ENCODE results near the gene RNF2. TPM values are rescaled to one million over a fixed set of nuclear protein-coding genes. Genes with fewer than 3 reads are reported as not detected.

The RNF2 gene
- total RNA-seq, 1 experiment from 2014 or later, result 29.4 TPM

- DNase-seq (ENCODE audit: low read depth), result no peak
- in situ Hi-C loops (cut with HindIII; ENCODE audit: low pct_unique_long_range_greater_than_20kb, low sequenced_read_pairs), result no loop called here
These were observed 32.0 kb downstream of the RNF2 start for GRCh38 chr1:185077374-185077773.

DNA sequence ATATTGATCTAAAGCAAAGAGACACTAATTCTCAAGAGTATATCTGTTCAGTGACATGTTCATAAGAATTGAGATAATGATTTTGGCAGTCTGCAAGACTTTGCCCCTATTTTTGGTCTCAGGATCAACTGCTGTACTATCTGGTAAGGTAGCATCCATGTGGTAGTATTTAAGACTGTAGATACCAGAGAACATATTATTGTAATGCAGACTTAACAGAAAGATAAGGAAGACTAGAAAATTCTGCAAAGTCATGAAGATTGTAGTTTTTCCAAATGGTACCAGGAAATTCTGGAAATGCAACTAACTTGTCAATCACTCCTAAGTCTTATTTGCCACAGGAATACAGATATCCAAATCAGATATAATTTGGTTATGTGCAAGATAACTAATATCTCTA is 35.1 kb downstream of the RNF2 start:
- no peak for DNase-seq (ENCODE audit: low read depth)
- in situ Hi-C loops (cut with HindIII; ENCODE audit: low pct_unique_long_range_greater_than_20kb, low sequenced_read_pairs), result no loop called here

DNA sequence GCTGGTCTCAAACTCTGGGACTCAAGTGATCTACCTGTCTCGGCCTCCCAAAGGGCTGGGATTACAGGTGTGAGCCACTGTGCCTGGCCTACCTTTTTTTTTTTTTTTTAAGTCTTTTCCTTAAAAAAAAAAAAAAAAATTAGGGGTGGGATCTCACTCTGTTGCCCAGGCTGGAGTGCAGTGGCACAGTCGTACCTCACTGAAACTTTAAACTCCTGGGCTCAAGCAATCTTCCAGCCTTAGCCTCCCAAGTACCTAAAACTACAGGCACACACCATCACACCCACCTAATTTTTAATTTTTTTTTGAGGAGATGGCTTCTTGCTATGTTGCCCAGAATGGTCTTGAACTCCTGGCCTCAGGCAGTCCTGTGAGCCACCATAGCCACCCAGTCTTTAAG is 38.5 kb downstream of the RNF2 start:
- in situ Hi-C loops (cut with HindIII; ENCODE audit: low pct_unique_long_range_greater_than_20kb, low sequenced_read_pairs), result no loop called here
- no peak for DNase-seq (ENCODE audit: low read depth)

GRCh38 chr1:185087101-185087500 is 41.7 kb downstream of the RNF2 start:
- in situ Hi-C loops (cut with HindIII; ENCODE audit: low pct_unique_long_range_greater_than_20kb, low sequenced_read_pairs), result no loop called here
- DNase-seq (ENCODE audit: low read depth), result no peak

DNA sequence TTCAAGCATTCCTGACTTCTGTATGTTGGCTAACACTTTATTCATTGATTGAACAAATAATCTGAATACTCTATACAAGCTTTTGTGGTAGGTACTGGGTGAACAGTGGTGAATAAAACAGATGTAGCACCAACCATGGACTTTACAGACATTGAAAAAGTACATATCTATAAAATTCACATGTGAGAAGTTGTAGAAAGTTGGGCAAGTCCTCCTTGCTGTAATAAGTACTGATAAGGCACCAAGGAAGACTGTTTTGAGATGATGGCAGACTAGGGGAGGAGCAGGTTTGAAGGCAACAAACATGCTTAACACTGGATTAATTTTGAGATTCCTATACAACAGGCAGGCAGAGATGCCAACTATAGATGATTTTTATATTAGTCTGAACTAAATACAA is 42.4 kb downstream of the RNF2 start:
- no peak for DNase-seq (ENCODE audit: low read depth)
- in situ Hi-C loops (cut with HindIII; ENCODE audit: low pct_unique_long_range_greater_than_20kb, low sequenced_read_pairs), result no loop called here

- no peak for DNase-seq (ENCODE audit: low read depth)
- in situ Hi-C loops (cut with HindIII; ENCODE audit: low pct_unique_long_range_greater_than_20kb, low sequenced_read_pairs), result no loop called here
These were observed 46.1 kb downstream of the RNF2 start for GRCh38 chr1:185091480-185091879.

DNA sequence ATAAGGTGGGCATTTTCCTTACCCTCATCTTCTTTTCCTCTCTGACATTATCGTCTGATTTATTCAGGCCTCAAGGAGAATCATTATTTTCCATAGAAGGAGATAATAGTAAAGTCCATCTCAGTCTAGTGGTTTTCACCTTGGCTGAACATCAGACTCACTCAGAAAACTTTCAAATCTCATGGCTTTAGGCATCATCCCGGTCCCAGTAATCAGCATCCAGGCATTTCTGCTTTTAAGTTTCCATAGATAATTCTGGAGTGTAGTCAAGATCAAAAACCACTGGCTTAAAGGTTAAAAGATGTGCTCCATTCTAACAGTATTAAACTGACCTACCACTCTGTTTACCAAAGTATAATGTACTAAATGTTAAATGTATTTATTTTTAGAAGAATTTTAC is 49.4 kb downstream of the RNF2 start:
- no peak for DNase-seq (ENCODE audit: low read depth)
- in situ Hi-C loops (cut with HindIII; ENCODE audit: low pct_unique_long_range_greater_than_20kb, low sequenced_read_pairs), result no loop called here

- no peak for DNase-seq (ENCODE audit: low read depth)
- in situ Hi-C loops (cut with HindIII; ENCODE audit: low pct_unique_long_range_greater_than_20kb, low sequenced_read_pairs), result no loop called here
These were observed 51.2 kb downstream of the RNF2 start for GRCh38 chr1:185096531-185096930.

DNA sequence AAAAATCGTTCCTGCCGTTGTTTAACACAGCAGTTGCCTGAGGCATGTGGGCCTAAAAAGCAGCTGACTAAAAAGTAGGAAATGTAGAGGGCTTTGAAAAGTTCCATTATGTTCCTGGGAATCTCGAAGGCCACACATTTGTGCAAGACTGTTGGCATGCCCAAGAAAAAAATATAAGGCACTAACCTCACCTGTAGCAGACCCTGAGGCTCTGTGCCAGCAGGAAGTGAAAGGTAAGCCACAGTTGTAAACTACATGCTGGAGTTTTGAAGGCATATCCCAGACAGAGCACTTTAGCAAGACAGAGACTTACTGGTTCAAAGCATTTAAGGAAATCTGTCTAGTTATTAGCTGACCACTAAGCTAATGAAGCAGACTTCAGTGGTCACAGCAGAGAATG is 58.7 kb downstream of the RNF2 start:
- no peak for DNase-seq (ENCODE audit: low read depth)
- in situ Hi-C loops (cut with HindIII; ENCODE audit: low pct_unique_long_range_greater_than_20kb, low sequenced_read_pairs), result no loop called here

- DNase-seq (ENCODE audit: low read depth), result no peak
- in situ Hi-C loops (cut with HindIII; ENCODE audit: low pct_unique_long_range_greater_than_20kb, low sequenced_read_pairs), result no loop called here
These were observed 59.8 kb downstream of the RNF2 start for GRCh38 chr1:185105121-185105520.

DNA sequence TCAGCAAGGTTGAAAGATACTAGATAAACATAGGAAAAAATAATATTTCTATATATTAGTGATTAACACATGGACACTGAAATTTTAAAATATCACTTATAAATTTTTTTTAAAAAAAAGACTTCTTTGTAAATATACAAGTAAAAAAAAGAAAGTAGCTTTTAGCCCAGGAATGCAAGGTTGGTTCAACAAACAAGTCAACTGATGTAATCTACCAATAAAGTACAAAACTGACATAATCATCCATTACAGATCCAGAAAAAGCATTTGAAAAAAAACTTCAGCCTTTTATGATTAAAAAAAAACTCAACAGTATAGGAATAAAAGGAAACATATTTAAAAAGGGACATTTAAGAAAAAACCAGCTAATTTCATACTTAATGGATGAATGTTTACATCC is 63.0 kb downstream of the RNF2 start:
- no peak for DNase-seq (ENCODE audit: low read depth)
- in situ Hi-C loops (cut with HindIII; ENCODE audit: low pct_unique_long_range_greater_than_20kb, low sequenced_read_pairs), result no loop called here

DNA sequence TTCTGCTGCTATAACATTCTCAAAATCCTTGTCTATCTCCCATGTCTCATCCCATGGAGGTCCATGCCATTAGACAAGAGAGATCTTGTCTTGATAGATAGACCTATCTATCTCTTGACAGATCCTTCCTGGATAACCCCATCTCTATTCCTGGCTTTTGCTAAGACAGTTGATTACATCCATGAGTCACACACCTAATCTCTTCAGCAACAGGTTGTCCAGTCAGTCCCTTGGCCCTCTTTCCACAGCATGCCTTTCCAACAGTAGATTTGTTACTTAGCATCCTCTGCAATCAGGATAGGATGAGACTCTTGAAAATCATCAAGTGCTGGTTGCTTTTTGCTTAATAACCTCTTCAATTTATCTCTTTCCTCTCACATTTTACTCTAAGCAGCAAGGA is 64.8 kb downstream of the RNF2 start:
- in situ Hi-C loops (cut with HindIII; ENCODE audit: low pct_unique_long_range_greater_than_20kb, low sequenced_read_pairs), result no loop called here
- no peak for DNase-seq (ENCODE audit: low read depth)

DNA sequence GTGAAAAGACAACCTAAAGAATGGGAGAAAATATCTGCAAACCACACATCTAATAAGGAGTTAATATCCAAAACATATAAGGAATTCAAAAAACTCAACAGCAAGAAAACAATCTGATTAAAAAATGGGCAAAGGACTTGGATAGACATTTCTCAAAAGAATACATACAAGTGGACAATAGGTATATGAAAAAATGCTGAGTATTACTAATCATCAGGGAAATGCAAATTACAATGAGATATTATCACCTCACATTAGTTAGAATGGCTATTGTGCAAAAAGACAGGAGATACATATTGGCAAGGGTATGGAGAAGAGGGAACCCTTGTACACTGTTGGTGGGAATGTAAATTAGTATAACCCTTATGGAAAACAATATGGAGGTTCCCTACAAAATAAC is 66.5 kb downstream of the RNF2 start:
- in situ Hi-C loops (cut with HindIII; ENCODE audit: low pct_unique_long_range_greater_than_20kb, low sequenced_read_pairs), result no loop called here
- no peak for DNase-seq (ENCODE audit: low read depth)

DNA sequence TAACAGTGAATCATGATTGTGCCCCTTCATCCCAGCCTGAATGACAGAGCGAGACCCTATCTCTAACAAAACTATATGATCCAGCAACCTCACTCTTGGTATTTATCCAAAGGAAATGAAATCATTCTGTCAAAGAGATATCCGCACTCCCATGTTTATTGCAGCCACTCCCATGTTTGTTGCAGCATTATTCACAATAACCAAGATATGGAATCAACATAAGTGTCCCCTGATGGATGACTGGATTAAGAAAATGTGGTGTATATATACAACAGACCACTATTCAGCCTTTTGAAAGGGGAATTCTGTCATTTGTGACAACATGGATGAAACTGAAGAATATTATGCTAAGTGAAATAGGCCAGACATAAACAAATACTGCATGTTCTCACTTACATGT is 67.0 kb downstream of the RNF2 start:
- DNase-seq (ENCODE audit: low read depth), result no peak
- in situ Hi-C loops (cut with HindIII; ENCODE audit: low pct_unique_long_range_greater_than_20kb, low sequenced_read_pairs), result no loop called here

- no peak for DNase-seq (ENCODE audit: low read depth)
- in situ Hi-C loops (cut with HindIII; ENCODE audit: low pct_unique_long_range_greater_than_20kb, low sequenced_read_pairs), result no loop called here
These were observed 84.3 kb downstream of the RNF2 start for GRCh38 chr1:185129708-185130107.

GRCh38 chr1:185132534-185132933 is 87.2 kb downstream of the RNF2 start:
- DNase-seq (ENCODE audit: low read depth), result no peak
- in situ Hi-C loops (cut with HindIII; ENCODE audit: low pct_unique_long_range_greater_than_20kb, low sequenced_read_pairs), result no loop called here

DNA sequence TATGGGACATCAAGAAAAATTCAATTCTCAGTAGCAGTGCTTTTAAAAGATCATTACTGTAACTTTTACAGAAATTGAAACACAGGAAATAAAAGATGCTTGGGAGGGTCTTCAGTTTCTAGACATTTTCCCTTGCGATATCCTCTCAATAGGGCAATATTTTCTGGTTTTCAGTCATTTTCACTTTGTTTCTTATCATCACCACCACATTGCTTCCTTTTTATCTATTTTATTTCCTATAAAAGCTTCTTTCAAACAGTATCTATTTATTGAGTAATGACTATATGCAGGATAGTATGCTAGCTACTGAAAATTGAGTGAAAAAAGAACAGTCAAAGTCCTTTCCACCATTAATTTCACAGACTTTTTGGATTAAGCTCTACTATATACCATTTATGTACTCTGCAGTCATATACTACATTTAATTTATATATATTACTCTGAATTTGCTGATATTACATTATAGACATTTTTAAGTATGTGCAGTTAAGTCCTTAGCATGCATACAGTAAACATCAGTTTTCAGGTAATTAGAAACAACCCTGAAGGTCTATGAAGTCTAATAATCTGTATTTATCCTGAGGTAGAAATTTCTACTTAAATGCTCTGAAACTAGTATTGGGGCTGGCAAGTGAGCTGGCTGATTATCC is 92.7 kb downstream of the RNF2 start:
- in situ Hi-C loops (cut with HindIII; ENCODE audit: low pct_unique_long_range_greater_than_20kb, low sequenced_read_pairs), result no loop called here
- no peak for DNase-seq (ENCODE audit: low read depth)

GRCh38 chr1:185139246-185139645 is 93.9 kb downstream of the RNF2 start:
- no peak for DNase-seq (ENCODE audit: low read depth)
- in situ Hi-C loops (cut with HindIII; ENCODE audit: low pct_unique_long_range_greater_than_20kb, low sequenced_read_pairs), result no loop called here

DNA sequence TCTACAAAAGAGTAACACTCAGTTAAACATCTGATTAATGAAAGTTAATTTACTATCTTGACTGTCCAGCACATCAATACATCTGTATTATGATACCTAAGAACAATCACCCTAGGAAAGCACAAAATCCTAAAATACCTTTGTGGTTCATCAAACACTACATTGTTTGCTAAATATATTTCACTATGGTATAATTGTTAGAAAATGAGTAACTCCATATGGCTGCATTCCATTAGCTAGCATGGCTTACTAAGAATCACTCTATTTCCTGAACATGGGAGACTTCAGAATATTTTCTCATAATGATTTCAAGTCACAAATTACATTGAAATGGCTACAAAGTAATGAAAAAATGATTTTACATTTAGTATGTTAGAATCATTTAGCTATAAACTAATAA is 98.9 kb downstream of the RNF2 start:
- no peak for DNase-seq (ENCODE audit: low read depth)
- in situ Hi-C loops (cut with HindIII; ENCODE audit: low pct_unique_long_range_greater_than_20kb, low sequenced_read_pairs), result no loop called here

- no peak for DNase-seq (ENCODE audit: low read depth)
- in situ Hi-C loops (cut with HindIII; ENCODE audit: low pct_unique_long_range_greater_than_20kb, low sequenced_read_pairs), result no loop called here
These were observed 105.9 kb downstream of the RNF2 start for GRCh38 chr1:185151215-185151614.

Data from Caki2 (cell line).